ENCODE measurements around the gene THY1.

The THY1 gene

GRCh38 chr11:119402470-119402869, 20.5 kb downstream of the THY1 start:
- DNase-seq (ENCODE audit: insufficient read length, low spot score), result no peak
- TF ChIP-seq, protein P1, sequence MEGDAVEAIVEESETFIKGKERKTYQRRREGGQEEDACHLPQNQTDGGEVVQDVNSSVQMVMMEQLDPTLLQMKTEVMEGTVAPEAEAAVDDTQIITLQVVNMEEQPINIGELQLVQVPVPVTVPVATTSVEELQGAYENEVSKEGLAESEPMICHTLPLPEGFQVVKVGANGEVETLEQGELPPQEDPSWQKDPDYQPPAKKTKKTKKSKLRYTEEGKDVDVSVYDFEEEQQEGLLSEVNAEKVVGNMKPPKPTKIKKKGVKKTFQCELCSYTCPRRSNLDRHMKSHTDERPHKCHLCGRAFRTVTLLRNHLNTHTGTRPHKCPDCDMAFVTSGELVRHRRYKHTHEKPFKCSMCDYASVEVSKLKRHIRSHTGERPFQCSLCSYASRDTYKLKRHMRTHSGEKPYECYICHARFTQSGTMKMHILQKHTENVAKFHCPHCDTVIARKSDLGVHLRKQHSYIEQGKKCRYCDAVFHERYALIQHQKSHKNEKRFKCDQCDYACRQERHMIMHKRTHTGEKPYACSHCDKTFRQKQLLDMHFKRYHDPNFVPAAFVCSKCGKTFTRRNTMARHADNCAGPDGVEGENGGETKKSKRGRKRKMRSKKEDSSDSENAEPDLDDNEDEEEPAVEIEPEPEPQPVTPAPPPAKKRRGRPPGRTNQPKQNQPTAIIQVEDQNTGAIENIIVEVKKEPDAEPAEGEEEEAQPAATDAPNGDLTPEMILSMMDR (IDR thresholded peaks at IDR 0.05; ENCODE audit: insufficient read depth, missing control alignments), result no peak
- FAIRE-seq, result no peak

DNA sequence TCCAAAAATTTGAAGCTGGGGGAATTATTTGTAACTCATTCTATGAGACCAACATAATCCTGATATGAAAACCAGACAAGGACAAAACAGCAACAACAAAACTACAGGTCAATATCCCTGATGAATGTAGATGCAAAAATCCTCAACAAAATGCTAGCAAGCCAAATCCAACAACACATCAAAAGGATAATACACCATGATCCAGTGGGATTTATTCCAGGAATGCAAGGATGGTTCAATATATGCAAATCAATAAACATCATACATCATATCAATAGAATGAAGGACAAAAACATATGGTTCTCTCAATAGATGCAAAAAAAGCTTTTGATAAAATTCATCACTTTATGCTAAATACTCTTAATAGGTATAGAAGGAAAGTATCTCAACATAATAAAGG, 22.1 kb downstream of the THY1 start:
- no peak for FAIRE-seq

GRCh38 chr11:119397740-119398139, 25.2 kb downstream of the THY1 start:
- FAIRE-seq (no peak), DNase-seq (ENCODE audit: insufficient read length, low spot score) (no peak)
- TF ChIP-seq, protein P1 (IDR thresholded peaks at IDR 0.05; ENCODE audit: insufficient read depth, missing control alignments), result no peak

More for the DNA sequence above, 22.1 kb downstream of the THY1 start:
- TF ChIP-seq, protein P1 (IDR thresholded peaks at IDR 0.05; ENCODE audit: insufficient read depth, missing control alignments), result no peak
- no peak for DNase-seq (ENCODE audit: insufficient read length, low spot score)

DNA sequence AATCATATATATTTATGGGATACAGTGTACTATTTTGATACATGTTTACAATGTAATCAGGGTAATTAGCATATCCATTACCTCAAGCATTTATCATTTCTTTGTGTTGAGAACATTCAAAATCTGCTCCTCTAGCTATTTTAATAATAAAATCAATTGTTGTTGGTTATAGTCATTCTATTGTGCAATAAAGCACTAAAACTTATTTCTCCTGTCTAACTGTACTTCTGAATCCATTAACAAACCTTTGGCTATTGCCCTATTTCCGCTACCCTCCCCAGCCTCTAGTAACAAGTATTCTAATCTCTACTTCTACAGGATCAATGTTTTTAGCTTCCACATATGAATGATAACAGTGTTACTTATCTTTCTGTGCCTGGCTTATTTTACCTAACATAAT, 26.1 kb downstream of the THY1 start:
- FAIRE-seq, result no peak
- no peak for DNase-seq (ENCODE audit: insufficient read length, low spot score)
- TF ChIP-seq, protein P1 (IDR thresholded peaks at IDR 0.05; ENCODE audit: insufficient read depth, missing control alignments), result no peak

DNA sequence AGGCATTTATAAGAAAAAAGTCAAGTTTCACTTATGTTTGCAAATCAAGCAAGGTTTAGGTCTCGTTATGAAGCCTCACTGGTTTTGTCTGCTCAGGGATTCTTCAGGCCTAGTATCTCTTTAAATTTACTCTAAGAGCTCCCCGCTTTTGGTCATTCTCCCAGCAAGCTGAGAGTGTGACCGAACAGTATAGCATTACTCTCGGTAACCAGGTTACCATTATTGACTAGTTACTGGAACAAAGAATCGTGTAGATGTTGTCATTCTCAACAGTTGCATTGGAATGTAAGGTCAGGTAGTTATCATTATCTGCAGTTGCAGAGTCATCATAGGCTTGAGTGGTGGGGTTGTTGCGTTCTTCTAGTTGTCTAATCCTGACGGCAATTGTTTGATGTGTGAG, 31.7 kb downstream of the THY1 start:
- DNase-seq (ENCODE audit: insufficient read length, low spot score) (no peak), FAIRE-seq (no peak)
- TF ChIP-seq, protein P1 (IDR thresholded peaks at IDR 0.05; ENCODE audit: insufficient read depth, missing control alignments), result no peak

- TF ChIP-seq, protein P1 (IDR thresholded peaks at IDR 0.05; ENCODE audit: insufficient read depth, missing control alignments), result no peak
- FAIRE-seq (no peak), DNase-seq (ENCODE audit: insufficient read length, low spot score) (no peak)
Measured at GRCh38 chr11:119389611-119390254, 33.2 kb downstream of the THY1 start.

DNA sequence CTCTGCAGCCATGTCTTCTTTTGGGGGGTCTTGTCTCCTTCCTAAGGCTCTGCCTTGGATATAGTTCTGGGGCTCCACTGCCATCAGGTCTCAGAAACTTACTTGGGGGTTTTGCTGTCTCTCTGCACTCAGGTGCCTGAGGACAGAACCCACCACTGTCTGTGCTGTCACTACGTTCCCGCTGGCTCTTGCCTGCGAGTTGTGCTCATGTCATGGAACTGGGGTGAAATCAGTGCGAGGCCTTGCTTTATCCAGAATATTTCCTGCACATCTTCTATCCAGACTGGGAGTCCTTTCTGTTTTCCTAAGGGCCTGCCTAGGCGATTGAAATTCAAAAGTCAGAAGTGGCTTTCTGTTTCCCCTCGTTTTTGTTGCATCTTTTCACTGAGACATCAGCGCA, 34.9 kb downstream of the THY1 start:
- no peak for DNase-seq (ENCODE audit: insufficient read length, low spot score)
- no peak for FAIRE-seq
- TF ChIP-seq, protein P1 (IDR thresholded peaks at IDR 0.05; ENCODE audit: insufficient read depth, missing control alignments), result no peak
